Omental fat pad (tissue), 4 donors: ENCODE results near the gene CCDC27. TPM values are rescaled to one million over a fixed set of nuclear protein-coding genes. Genes with fewer than 3 reads are reported as not detected.

Experiments used
- ATAC-seq: fragments of 150-250 bp; one replicate; pipeline ENCODE4 v1.9.1; 2016; ENCODE audit warnings: mild to moderate bottlenecking, moderate library complexity; ENCODE audit not compliant: low FRiP score
- DNase-seq: peaks from one replicate; pipeline ENCODE4 v3.0.0-alpha.2; 2019; ENCODE audit warnings: low spot score
- CTCF ChIP-seq, 3 donors: fragments of 450-650 bp; IDR thresholded peaks; one replicate each; pipeline ENCODE4 v1.5.1; 2016 to 2017; ENCODE audit warnings: antibody characterized with exemption in 3 of 3, mild to moderate bottlenecking in 3 of 3, moderate library complexity in 2 of 3
- total RNA-seq, 4 donors: library from RNA; depleted of rRNA; stranded (reverse); fragments of >200 nt; gene quantifications; one replicate each; pipeline ENCODE4 v1.1.0, GENCODE V29; 2016

Gene CCDC27
- total RNA-seq = not detected

- no peak for ATAC-seq
- TF ChIP-seq CTCF (IDR thresholded peaks at IDR 0.05) = no peak
- DNase-seq = no peak
Measured at GRCh38 chr1:3752400-3752945, at the start of gene CCDC27. CCDC27 (plus strand) TSS chr1:3752450; CDS start chr1:3752482, 32 bp downstream.

GRCh38 chr1:3702528-3702927 lies 49.7 kb upstream of the CCDC27 start:
- no peak for TF ChIP-seq CTCF (IDR thresholded peaks at IDR 0.05)
- no peak for ATAC-seq
- no peak for DNase-seq

- ATAC-seq = no peak
- no peak for TF ChIP-seq CTCF (IDR thresholded peaks at IDR 0.05)
- no peak for DNase-seq
Measured at GRCh38 chr1:3702990-3703728, 49.1 kb upstream of the CCDC27 start.

- ATAC-seq = no peak
- no peak for TF ChIP-seq CTCF (IDR thresholded peaks at IDR 0.05)
- no peak for DNase-seq
Measured at GRCh38 chr1:3703786-3704371, 48.4 kb upstream of the CCDC27 start.

- no peak for TF ChIP-seq CTCF (IDR thresholded peaks at IDR 0.05)
- ATAC-seq (no peak), DNase-seq (no peak)
Measured at GRCh38 chr1:3705341-3705950, 46.8 kb upstream of the CCDC27 start.

- TF ChIP-seq CTCF (IDR thresholded peaks at IDR 0.05) = no peak
- no peak for DNase-seq
- no peak for ATAC-seq
Measured at GRCh38 chr1:3706651-3707297, 45.5 kb upstream of the CCDC27 start.
